HG03039 (cell line): Measurements from ENCODE around the gene HOOK1.
"Not testable (repeated sequence)": the region's sequence is repeated elsewhere in the genome, so short reads cannot be mapped to it uniquely, and the experiment has no call there.

ENCODE experiments used
- ATAC-seq: cut with Tn5 transposase; IDR thresholded peaks from one replicate; pipeline ENCODE4 v1.9.1; 2021; ENCODE audit warnings: mild to moderate bottlenecking, moderate library complexity; ENCODE audit not compliant: unreplicated experiment

HOOK1 gene

GRCh38 chr1:59880735-59881134, 66.0 kb downstream of the HOOK1 start:
- no peak for ATAC-seq

GRCh38 chr1:59885160-59885832, 70.5 kb downstream of the HOOK1 start:
- no peak for ATAC-seq

GRCh38 chr1:59892841-59893811, 78.4 kb downstream of the HOOK1 start:
- no peak for ATAC-seq

GRCh38 chr1:59897165-59897564, 82.4 kb downstream of the HOOK1 start:
- no peak for ATAC-seq

- ATAC-seq: no peak
These were observed 84.2 kb downstream of the HOOK1 start for GRCh38 chr1:59898927-59899326.

- no peak for ATAC-seq
These were observed 85.9 kb downstream of the HOOK1 start for GRCh38 chr1:59900640-59901039.

GRCh38 chr1:59901770-59902388, 87.1 kb downstream of the HOOK1 start:
- no peak for ATAC-seq

GRCh38 chr1:59903141-59903754, 88.5 kb downstream of the HOOK1 start:
- ATAC-seq: peak; percentile 80

- no peak for ATAC-seq
These were observed 92.2 kb downstream of the HOOK1 start for GRCh38 chr1:59906931-59907330.

GRCh38 chr1:59908084-59908483, 93.3 kb downstream of the HOOK1 start:
- ATAC-seq: no peak

GRCh38 chr1:59908682-59909081, 93.9 kb downstream of the HOOK1 start:
- ATAC-seq: no peak

GRCh38 chr1:59914791-59915286, 100.1 kb downstream of the HOOK1 start:
- not testable (repeated sequence) for ATAC-seq

- ATAC-seq: no peak
These were observed 100.8 kb downstream of the HOOK1 start for GRCh38 chr1:59915516-59915915.

GRCh38 chr1:59917026-59917784, 102.5 kb downstream of the HOOK1 start:
- no peak for ATAC-seq

- ATAC-seq: no peak
These were observed 103.0 kb downstream of the HOOK1 start for GRCh38 chr1:59917785-59918180.

- no peak for ATAC-seq
These were observed 105.0 kb downstream of the HOOK1 start for GRCh38 chr1:59919746-59920145.

GRCh38 chr1:59921258-59921899, 106.6 kb downstream of the HOOK1 start:
- ATAC-seq: not testable (repeated sequence)

GRCh38 chr1:59924653-59925052, 109.9 kb downstream of the HOOK1 start:
- no peak for ATAC-seq
